ENCODE measurements around the gene R3HDML. TPM values are rescaled to one million over a fixed set of nuclear protein-coding genes. Genes with fewer than 3 reads are reported as not detected.

R3HDML gene
- total and polyA plus RNA-seq, 2 of the 13 experiments (the other 11 are each of a cell fraction or from before 2014, with no cell fraction given) = not detected

GRCh38 chr20:44310664-44311639, 25.9 kb upstream of the R3HDML start, which contains the start of gene FITM2 (continued):
- TF ChIP-seq, protein P1, sequence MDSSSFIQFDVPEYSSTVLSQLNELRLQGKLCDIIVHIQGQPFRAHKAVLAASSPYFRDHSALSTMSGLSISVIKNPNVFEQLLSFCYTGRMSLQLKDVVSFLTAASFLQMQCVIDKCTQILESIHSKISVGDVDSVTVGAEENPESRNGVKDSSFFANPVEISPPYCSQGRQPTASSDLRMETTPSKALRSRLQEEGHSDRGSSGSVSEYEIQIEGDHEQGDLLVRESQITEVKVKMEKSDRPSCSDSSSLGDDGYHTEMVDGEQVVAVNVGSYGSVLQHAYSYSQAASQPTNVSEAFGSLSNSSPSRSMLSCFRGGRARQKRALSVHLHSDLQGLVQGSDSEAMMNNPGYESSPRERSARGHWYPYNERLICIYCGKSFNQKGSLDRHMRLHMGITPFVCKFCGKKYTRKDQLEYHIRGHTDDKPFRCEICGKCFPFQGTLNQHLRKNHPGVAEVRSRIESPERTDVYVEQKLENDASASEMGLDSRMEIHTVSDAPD (CRISPR knock-in tag; IDR thresholded peaks at IDR 0.05) = no peak; the same call in 1 of the 2 replicates
- TF ChIP-seq ZNF234 (CRISPR knock-in tag; conservative IDR thresholded peaks at IDR 0.05) (no peak), HDAC2 (CRISPR knock-in tag; IDR thresholded peaks at IDR 0.05) (peak; percentile 91), ZNF816 (CRISPR knock-in tag; IDR thresholded peaks at IDR 0.05; ENCODE audit: borderline replicate concordance) (no peak), SIX4 (CRISPR knock-in tag; IDR thresholded peaks at IDR 0.05) (peak; percentile 86), ZMYM3 (CRISPR knock-in tag; IDR thresholded peaks at IDR 0.05) (peak; percentile 90), KLF15 (CRISPR knock-in tag; IDR thresholded peaks at IDR 0.05; ENCODE audit: borderline replicate concordance) (no peak; the same call in 1 of the 2 replicates), ZNF33B (CRISPR knock-in tag; IDR thresholded peaks at IDR 0.05) (peak; percentile 87), KMT2A (CRISPR knock-in tag; IDR thresholded peaks at IDR 0.05) (peak; percentile 99), DPF2 (CRISPR knock-in tag; IDR thresholded peaks at IDR 0.05; ENCODE audit: borderline replicate concordance, low read depth) (peak; percentile 61; the same call in 1 of the 2 replicates), TSC22D2 (CRISPR knock-in tag; IDR thresholded peaks at IDR 0.05; ENCODE audit: borderline replicate concordance) (peak; percentile 97), SATB2 (CRISPR knock-in tag; IDR thresholded peaks at IDR 0.05) (0 out of 2 replicates have a peak, but pooled peaks have one; percentile 48), HCFC1 (IDR thresholded peaks at IDR 0.05; ENCODE audit: low read depth, low read length) (peak; percentile 67), ZNF577 (CRISPR knock-in tag; IDR thresholded peaks at IDR 0.05; ENCODE audit: borderline replicate concordance, low read depth) (no peak), ZC3H13 (CRISPR knock-in tag; IDR thresholded peaks at IDR 0.05) (peak; percentile 54; the same call in 1 of the 2 replicates), AHR (CRISPR knock-in tag; IDR thresholded peaks at IDR 0.05) (peak; percentile 97), MIXL1 (CRISPR knock-in tag; IDR thresholded peaks at IDR 0.05) (peak; percentile 87), ZZZ3 (CRISPR knock-in tag; IDR thresholded peaks at IDR 0.05; ENCODE audit: borderline replicate concordance) (peak; percentile 99), MAZ (IDR thresholded peaks at IDR 0.05; ENCODE audit: borderline replicate concordance, low read depth, low read length) (peak; percentile 80; the same call in 1 of the 2 replicates), MAZ (CRISPR knock-in tag; IDR thresholded peaks at IDR 0.05; ENCODE audit: low read depth) (peak; percentile 96), ZSCAN12 (CRISPR knock-in tag; IDR thresholded peaks at IDR 0.05) (no peak), ATF7-NPFF (CRISPR knock-in tag; IDR thresholded peaks at IDR 0.05; ENCODE audit: low read depth) (peak; percentile 97)
- TF ChIP-seq, protein P2, sequence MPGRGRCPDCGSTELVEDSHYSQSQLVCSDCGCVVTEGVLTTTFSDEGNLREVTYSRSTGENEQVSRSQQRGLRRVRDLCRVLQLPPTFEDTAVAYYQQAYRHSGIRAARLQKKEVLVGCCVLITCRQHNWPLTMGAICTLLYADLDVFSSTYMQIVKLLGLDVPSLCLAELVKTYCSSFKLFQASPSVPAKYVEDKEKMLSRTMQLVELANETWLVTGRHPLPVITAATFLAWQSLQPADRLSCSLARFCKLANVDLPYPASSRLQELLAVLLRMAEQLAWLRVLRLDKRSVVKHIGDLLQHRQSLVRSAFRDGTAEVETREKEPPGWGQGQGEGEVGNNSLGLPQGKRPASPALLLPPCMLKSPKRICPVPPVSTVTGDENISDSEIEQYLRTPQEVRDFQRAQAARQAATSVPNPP (CRISPR knock-in tag; IDR thresholded peaks at IDR 0.05) = no peak
- TF ChIP-seq, protein P3, sequence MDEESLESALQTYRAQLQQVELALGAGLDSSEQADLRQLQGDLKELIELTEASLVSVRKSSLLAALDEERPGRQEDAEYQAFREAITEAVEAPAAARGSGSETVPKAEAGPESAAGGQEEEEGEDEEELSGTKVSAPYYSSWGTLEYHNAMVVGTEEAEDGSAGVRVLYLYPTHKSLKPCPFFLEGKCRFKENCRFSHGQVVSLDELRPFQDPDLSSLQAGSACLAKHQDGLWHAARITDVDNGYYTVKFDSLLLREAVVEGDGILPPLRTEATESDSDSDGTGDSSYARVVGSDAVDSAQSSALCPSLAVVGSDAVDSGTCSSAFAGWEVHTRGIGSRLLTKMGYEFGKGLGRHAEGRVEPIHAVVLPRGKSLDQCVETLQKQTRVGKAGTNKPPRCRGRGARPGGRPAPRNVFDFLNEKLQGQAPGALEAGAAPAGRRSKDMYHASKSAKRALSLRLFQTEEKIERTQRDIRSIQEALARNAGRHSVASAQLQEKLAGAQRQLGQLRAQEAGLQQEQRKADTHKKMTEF (CRISPR knock-in tag; IDR thresholded peaks at IDR 0.05) = peak; percentile 99
- TF ChIP-seq, protein P4, sequence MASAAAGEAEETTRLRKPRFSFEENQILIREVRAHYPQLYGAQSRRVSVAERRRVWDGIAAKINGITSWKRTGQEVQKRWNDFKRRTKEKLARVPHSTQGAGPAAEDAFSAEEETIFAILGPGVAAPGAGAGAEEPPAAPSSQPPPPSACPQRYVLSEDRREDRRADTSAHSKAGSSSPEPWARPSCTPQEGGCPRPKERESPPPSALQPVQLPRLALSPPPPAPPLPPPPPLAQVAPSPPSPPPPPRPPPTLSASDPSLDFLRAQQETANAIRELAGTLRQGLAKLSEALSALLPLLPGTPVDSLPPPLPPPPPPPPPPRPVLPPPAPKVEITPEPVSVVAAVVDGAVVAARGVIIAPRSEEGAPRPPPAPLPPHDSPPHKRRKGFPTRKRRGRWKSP (CRISPR knock-in tag; IDR thresholded peaks at IDR 0.05) = peak; percentile 95

All from HepG2 (cell line).